Smooth muscle cell (in vitro differentiated cells): ENCODE results near the gene LGR6. TPM values are rescaled to one million over a fixed set of nuclear protein-coding genes. Genes with fewer than 3 reads are reported as not detected.
"Not testable (repeated sequence)": the region's sequence is repeated elsewhere in the genome, so short reads cannot be mapped to it uniquely, and the experiment has no call there.

Experiments
- DNase-seq: peaks from one replicate; lab custom pipeline; 2025; ENCODE audit not compliant: unreplicated experiment; lab: John Stamatoyannopoulos, UW
- H2AFZ ChIP-seq: fragments of 200-600 bp; sonication (generic); 2 replicates; pipeline ENCODE4 v1.6.0; 2016; ENCODE audit warnings: antibody characterized with exemption, low read depth, mild to moderate bottlenecking
- H3F3A ChIP-seq: fragments of 200-600 bp; sonication (generic); 2 replicates; pipeline ENCODE4 v1.6.0; 2017; ENCODE audit warnings: antibody characterized with exemption, low read depth
- H3K27ac ChIP-seq: fragments of 200-600 bp; sonication (generic); 2 replicates; pipeline ENCODE4 v1.5.1; 2016; ENCODE audit warnings: low read depth, mild to moderate bottlenecking
- H3K27me3 ChIP-seq: fragments of 200-600 bp; sonication (generic); 2 replicates; pipeline ENCODE4 v1.6.1; 2016; ENCODE audit warnings: low read depth, mild to moderate bottlenecking
- H3K36me3 ChIP-seq: fragments of 200-600 bp; sonication (generic); 2 replicates; pipeline ENCODE4 v1.5.1; 2016; ENCODE audit warnings: low read depth
- H3K4me1 ChIP-seq: fragments of 200-600 bp; sonication (generic); 2 replicates; pipeline ENCODE4 v1.5.1; 2016; ENCODE audit warnings: low read depth
- H3K4me2 ChIP-seq: fragments of 200-600 bp; sonication (generic); 2 replicates; pipeline ENCODE4 v1.6.0; 2016; ENCODE audit warnings: mild to moderate bottlenecking
- H3K4me3 ChIP-seq: fragments of 200-600 bp; sonication (generic); 2 replicates; pipeline ENCODE4 v1.5.1; 2016; ENCODE audit warnings: mild to moderate bottlenecking
- H3K79me2 ChIP-seq: fragments of 200-600 bp; sonication (generic); 2 replicates; pipeline ENCODE4 v1.6.0; 2016; ENCODE audit warnings: low read depth, mild to moderate bottlenecking
- H3K9ac ChIP-seq: fragments of 200-600 bp; sonication (generic); 2 replicates; pipeline ENCODE4 v1.6.0; 2016; ENCODE audit warnings: low read depth
- H3K9me3 ChIP-seq: fragments of 200-600 bp; sonication (generic); replicated peaks from 2 replicates; pipeline ENCODE4 v1.5.1; 2016; ENCODE audit warnings: low read depth
- H4K20me1 ChIP-seq: fragments of 200-600 bp; sonication (generic); 2 replicates; pipeline ENCODE4 v1.6.0; 2016; ENCODE audit warnings: low read depth
- WGBS: methylation state at CpG from one replicate; pipeline ENCODE4 v1.1.7; 2016; ENCODE audit warnings: low lambda C conversion rate; 5-methylcytosine and 5-hydroxymethylcytosine counted together
- polyA plus RNA-seq: library from polyadenylated mRNA; unstranded; fragments of >200 nt; fragmentation: Nextera tagmentation; extraction: Ambion mirVana; gene quantifications from 2 replicates; pipeline ENCODE4 v1.2.1, GENCODE V29; 2016
- total RNA-seq: library from RNA; depleted of rRNA; stranded (reverse); fragments of >200 nt; gene quantifications from 2 replicates; pipeline ENCODE4 v1.2.3, GENCODE V29; 2014
- TF ChIP-seq, protein P1 (sequence below): fragments of 200-600 bp; sonication (generic); IDR thresholded peaks from 2 replicates; pipeline ENCODE4 v1.5.1; 2017; ENCODE audit warnings: borderline replicate concordance, mild to moderate bottlenecking, antibody characterized with exemption; ENCODE audit not compliant: insufficient read depth, poor library complexity, severe bottlenecking

LGR6 gene
- total and polyA plus RNA-seq, 2 experiments from 2014 or later: 1.8 to 2.9 TPM

DNA sequence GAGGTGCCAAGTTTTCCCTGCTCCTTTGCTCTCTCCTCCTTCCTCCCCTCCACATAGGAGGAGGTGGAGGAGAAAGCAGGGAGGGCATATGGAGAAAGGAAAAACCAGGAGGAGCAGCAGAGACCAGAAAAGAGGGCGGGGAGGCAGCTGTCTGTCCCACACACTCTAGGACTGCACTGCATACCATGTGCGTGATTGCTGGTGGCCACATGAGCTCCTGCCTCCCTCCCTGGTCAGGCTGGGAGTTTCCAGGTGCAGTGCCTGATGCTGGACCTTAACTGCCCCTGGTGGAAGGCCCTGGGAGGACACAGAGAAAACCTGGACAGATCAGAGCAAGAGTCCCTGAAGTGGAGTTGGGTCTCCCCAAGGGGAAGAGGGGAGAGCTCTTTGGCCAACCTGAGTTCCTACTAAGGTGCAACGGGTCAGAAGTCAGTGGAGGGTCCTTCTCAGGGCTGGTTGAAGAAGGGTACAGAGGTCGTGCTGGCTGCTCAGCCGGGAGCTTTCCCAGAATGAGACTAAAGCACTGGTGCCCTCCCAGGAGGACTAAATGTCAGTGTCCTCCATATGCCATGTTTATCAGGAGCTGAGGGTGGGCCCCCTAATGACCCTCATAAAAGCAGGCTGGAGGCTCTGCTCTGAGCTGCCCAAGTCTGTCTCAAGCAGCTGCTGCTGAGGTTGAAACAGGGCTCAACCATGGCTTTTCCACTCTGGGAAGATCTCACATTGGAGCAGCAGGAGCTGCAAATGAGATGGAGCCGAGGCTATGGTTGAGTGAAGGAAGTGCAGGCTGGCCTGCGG is 3.5 kb upstream of the LGR6 start:
- Histone ChIP-seq H3K4me1 (peaks cover 6% of the 10 kb centered on the region), H3K79me2 (no peaks in the 10 kb centered on the region), H2AFZ (no peak overlapping the region), H3K9me3 (no peaks in the 10 kb centered on the region), H3K27ac (no peak overlapping the region), H3K9ac (no peak overlapping the region), H3K4me2 (no peak overlapping the region), H4K20me1 (no peaks in the 10 kb centered on the region), H3K36me3 (no peaks in the 10 kb centered on the region), H3F3A (no peaks in the 10 kb centered on the region), H3K27me3 (peaks cover 19% of the 10 kb centered on the region), H3K4me3 (no peak overlapping the region)
- DNase-seq: no peak
- WGBS: 66% methylated on average over 7 of the region's 7 CpGs
- TF ChIP-seq, protein P1, sequence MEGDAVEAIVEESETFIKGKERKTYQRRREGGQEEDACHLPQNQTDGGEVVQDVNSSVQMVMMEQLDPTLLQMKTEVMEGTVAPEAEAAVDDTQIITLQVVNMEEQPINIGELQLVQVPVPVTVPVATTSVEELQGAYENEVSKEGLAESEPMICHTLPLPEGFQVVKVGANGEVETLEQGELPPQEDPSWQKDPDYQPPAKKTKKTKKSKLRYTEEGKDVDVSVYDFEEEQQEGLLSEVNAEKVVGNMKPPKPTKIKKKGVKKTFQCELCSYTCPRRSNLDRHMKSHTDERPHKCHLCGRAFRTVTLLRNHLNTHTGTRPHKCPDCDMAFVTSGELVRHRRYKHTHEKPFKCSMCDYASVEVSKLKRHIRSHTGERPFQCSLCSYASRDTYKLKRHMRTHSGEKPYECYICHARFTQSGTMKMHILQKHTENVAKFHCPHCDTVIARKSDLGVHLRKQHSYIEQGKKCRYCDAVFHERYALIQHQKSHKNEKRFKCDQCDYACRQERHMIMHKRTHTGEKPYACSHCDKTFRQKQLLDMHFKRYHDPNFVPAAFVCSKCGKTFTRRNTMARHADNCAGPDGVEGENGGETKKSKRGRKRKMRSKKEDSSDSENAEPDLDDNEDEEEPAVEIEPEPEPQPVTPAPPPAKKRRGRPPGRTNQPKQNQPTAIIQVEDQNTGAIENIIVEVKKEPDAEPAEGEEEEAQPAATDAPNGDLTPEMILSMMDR: no peak

DNA sequence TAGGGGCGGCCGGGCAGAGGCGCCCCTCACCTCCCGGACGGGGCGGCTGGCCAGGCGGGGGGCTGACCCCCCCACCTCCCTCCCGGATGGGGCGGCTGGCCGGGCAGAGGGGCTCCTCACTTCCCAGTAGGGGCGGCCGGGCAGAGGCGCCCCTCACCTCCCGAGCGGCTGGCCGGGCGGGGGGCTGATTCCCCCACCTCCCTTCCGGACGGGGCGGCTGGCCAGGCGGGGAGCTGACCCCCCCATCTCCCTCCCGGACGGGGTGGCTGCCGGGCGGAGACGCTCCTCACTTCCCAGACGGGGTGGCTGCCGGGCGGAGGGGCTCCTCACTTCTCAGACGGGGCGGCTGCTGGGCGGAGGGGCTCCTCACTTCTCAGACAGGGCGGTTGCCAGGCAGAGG is 2.2 kb upstream of the LGR6 start:
- peaks cover 23% of the 10 kb centered on the region for H3K27me3 ChIP-seq
- H3K4me1 ChIP-seq, H3K4me3 ChIP-seq, H3F3A ChIP-seq, H3K4me2 ChIP-seq, H3K27ac ChIP-seq, H4K20me1 ChIP-seq, H2AFZ ChIP-seq, H3K79me2 ChIP-seq, H3K9ac ChIP-seq, H3K36me3 ChIP-seq, DNase-seq, H3K9me3 ChIP-seq: not testable (repeated sequence)
- WGBS: 98% methylated on average over 18 of the region's 33 CpGs

DNA sequence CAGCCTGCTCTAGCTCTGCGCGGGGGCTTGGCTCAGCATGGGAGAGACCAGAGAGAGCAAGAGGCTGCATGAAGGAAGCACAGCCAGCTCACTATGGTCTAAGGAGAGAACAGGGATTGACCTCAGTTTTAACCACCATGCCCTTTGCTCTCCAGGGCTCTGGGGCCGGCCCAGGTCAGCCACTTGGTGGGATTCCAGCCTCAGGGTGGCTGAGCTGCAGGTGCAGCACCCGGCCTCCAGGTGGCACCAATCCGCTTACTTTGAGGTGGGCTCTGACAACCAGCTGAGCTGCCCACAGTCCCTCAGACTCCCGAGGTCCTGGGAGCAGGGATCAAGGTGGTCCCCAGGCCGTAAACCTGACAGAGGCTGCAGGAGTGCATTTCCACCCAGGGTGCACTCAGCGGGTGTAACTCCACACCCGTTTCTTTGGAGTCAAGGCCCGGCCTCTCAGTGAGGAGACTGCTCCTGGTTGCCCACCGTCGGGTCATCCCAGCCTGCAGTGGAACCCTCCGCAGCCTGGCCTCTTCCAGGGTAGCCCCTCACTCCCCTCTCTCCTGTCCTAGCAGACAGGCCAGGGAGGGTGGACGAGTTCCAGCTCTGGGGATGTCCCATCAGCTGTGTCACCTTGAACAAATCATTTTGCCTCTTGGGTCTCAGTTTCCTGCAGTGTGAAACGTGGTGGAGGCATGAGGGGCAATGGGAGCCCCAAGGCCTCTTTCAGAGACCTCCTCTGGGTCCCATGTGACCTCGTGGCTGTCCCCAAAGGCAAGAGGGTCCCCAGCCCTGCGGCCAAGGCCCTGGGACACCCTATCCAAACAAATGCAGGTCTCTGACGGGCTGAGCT is 607 bp upstream of the LGR6 start:
- peak; percentile 26 for DNase-seq
- no peaks in the 10 kb centered on the region for H3K9me3 ChIP-seq

DNA sequence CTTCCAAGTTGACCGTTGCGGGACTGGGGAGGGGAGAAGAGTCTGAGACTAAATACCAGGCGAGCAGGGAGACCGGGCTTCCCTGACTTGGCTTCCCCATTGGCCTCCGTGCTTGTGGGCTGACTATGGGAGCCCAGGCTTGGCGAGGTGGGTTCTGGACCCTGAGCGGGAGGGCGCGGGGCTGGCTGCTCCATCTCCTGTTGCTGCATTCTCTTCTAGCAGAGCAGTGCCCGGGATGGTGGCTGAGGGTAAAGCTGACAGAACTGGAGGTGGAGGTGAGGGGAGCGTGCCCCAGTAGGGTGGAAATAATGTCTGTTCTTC is 689 bp downstream of the LGR6 start:
- Histone ChIP-seq H3F3A (no peaks in the 10 kb centered on the region), H3K9me3 (no peaks in the 10 kb centered on the region), H4K20me1 (no peaks in the 10 kb centered on the region), H3K4me1 (peaks cover 6% of the 10 kb centered on the region), H3K27ac (no peak overlapping the region), H2AFZ (no peak overlapping the region), H3K4me3 (no peak overlapping the region), H3K36me3 (no peaks in the 10 kb centered on the region), H3K79me2 (no peaks in the 10 kb centered on the region), H3K9ac (no peak overlapping the region), H3K4me2 (peak overlapping the region; percentile 86), H3K27me3 (peaks cover 33% of the 10 kb centered on the region)
- TF ChIP-seq, protein P1: no peak
- no peak for DNase-seq
- WGBS: 62% methylated on average over 11 of the region's 11 CpGs

More for the DNA sequence above, 607 bp upstream of the LGR6 start:
- TF ChIP-seq, protein P1: peak; percentile 83
- Histone ChIP-seq H3K79me2 (no peaks in the 10 kb centered on the region), H3K27ac (no peak overlapping the region), H3K36me3 (no peaks in the 10 kb centered on the region), H3K4me1 (peaks cover 6% of the 10 kb centered on the region), H3K4me3 (peak overlapping the region; percentile 46), H3K4me2 (peak overlapping the region; percentile 86), H3K27me3 (peaks cover 33% of the 10 kb centered on the region), H3F3A (no peaks in the 10 kb centered on the region), H2AFZ (peak overlapping the region; percentile 51), H4K20me1 (no peaks in the 10 kb centered on the region), H3K9ac (no peak overlapping the region)
- WGBS: 47% methylated on average over 18 of the region's 18 CpGs
